Smooth muscle cell (in vitro differentiated cells): ENCODE measurements around the gene ASRGL1. TPM values are rescaled to one million over a fixed set of nuclear protein-coding genes. Genes with fewer than 3 reads are reported as not detected.

ENCODE experiments used
- DNase-seq: peaks from one replicate; lab custom pipeline; 2025; ENCODE audit not compliant: unreplicated experiment; lab: John Stamatoyannopoulos, UW
- H2AFZ ChIP-seq: fragments of 200-600 bp; sonication (generic); 2 replicates; pipeline ENCODE4 v1.6.0; 2016; ENCODE audit warnings: antibody characterized with exemption, low read depth, mild to moderate bottlenecking
- H3F3A ChIP-seq: fragments of 200-600 bp; sonication (generic); 2 replicates; pipeline ENCODE4 v1.6.0; 2017; ENCODE audit warnings: antibody characterized with exemption, low read depth
- H3K27ac ChIP-seq: fragments of 200-600 bp; sonication (generic); 2 replicates; pipeline ENCODE4 v1.5.1; 2016; ENCODE audit warnings: low read depth, mild to moderate bottlenecking
- H3K27me3 ChIP-seq: fragments of 200-600 bp; sonication (generic); 2 replicates; pipeline ENCODE4 v1.6.1; 2016; ENCODE audit warnings: low read depth, mild to moderate bottlenecking
- H3K36me3 ChIP-seq: fragments of 200-600 bp; sonication (generic); 2 replicates; pipeline ENCODE4 v1.5.1; 2016; ENCODE audit warnings: low read depth
- H3K4me1 ChIP-seq: fragments of 200-600 bp; sonication (generic); 2 replicates; pipeline ENCODE4 v1.5.1; 2016; ENCODE audit warnings: low read depth
- H3K4me2 ChIP-seq: fragments of 200-600 bp; sonication (generic); 2 replicates; pipeline ENCODE4 v1.6.0; 2016; ENCODE audit warnings: mild to moderate bottlenecking
- H3K4me3 ChIP-seq: fragments of 200-600 bp; sonication (generic); 2 replicates; pipeline ENCODE4 v1.5.1; 2016; ENCODE audit warnings: mild to moderate bottlenecking
- H3K79me2 ChIP-seq: fragments of 200-600 bp; sonication (generic); 2 replicates; pipeline ENCODE4 v1.6.0; 2016; ENCODE audit warnings: low read depth, mild to moderate bottlenecking
- H3K9ac ChIP-seq: fragments of 200-600 bp; sonication (generic); 2 replicates; pipeline ENCODE4 v1.6.0; 2016; ENCODE audit warnings: low read depth
- H3K9me3 ChIP-seq: fragments of 200-600 bp; sonication (generic); replicated peaks from 2 replicates; pipeline ENCODE4 v1.5.1; 2016; ENCODE audit warnings: low read depth
- H4K20me1 ChIP-seq: fragments of 200-600 bp; sonication (generic); 2 replicates; pipeline ENCODE4 v1.6.0; 2016; ENCODE audit warnings: low read depth
- CTCF ChIP-seq: fragments of 200-600 bp; sonication (generic); IDR thresholded peaks from 2 replicates; pipeline ENCODE4 v1.5.1; 2017; ENCODE audit warnings: borderline replicate concordance, mild to moderate bottlenecking, antibody characterized with exemption; ENCODE audit not compliant: insufficient read depth, poor library complexity, severe bottlenecking
- WGBS: methylation state at CpG from one replicate; pipeline ENCODE4 v1.1.7; 2016; ENCODE audit warnings: low lambda C conversion rate; 5-methylcytosine and 5-hydroxymethylcytosine counted together
- polyA plus RNA-seq: library from polyadenylated mRNA; unstranded; fragments of >200 nt; fragmentation: Nextera tagmentation; extraction: Ambion mirVana; gene quantifications from 2 replicates; pipeline ENCODE4 v1.2.1, GENCODE V29; 2016
- total RNA-seq: library from RNA; depleted of rRNA; stranded (reverse); fragments of >200 nt; gene quantifications from 2 replicates; pipeline ENCODE4 v1.2.3, GENCODE V29; 2014

The ASRGL1 gene
- total and polyA plus RNA-seq, 2 experiments from 2014 or later = 0.97 to 1.4 TPM

GRCh38 chr11:62421996-62422395, 84.7 kb downstream of the ASRGL1 start:
- H4K20me1 ChIP-seq = no peaks in the 10 kb centered on the region
- H3K4me3 ChIP-seq = no peak overlapping the region
- WGBS = 60% methylated on average over 7 of the region's 7 CpGs
- H3F3A ChIP-seq = peaks cover 2% of the 10 kb centered on the region
- H3K79me2 ChIP-seq = no peaks in the 10 kb centered on the region
- H3K36me3 ChIP-seq = no peaks in the 10 kb centered on the region
- no peaks in the 10 kb centered on the region for H3K9me3 ChIP-seq
- TF ChIP-seq CTCF = no peak
- H3K27me3 ChIP-seq = no peaks in the 10 kb centered on the region
- DNase-seq = no peak
- peaks cover 6% of the 10 kb centered on the region for H3K4me1 ChIP-seq
- H3K4me2 ChIP-seq = no peak overlapping the region
- H2AFZ ChIP-seq = no peak overlapping the region
- H3K27ac ChIP-seq = no peak overlapping the region
- H3K9ac ChIP-seq = no peak overlapping the region

GRCh38 chr11:62423012-62423411, 85.8 kb downstream of the ASRGL1 start:
- Histone ChIP-seq H3K27me3 (no peaks in the 10 kb centered on the region), H3F3A (peaks cover 2% of the 10 kb centered on the region), H3K4me1 (peaks cover 6% of the 10 kb centered on the region), H3K79me2 (no peaks in the 10 kb centered on the region), H3K36me3 (no peaks in the 10 kb centered on the region), H2AFZ (no peak overlapping the region), H3K27ac (no peak overlapping the region), H3K9me3 (no peaks in the 10 kb centered on the region), H3K4me2 (no peak overlapping the region), H3K4me3 (no peak overlapping the region), H4K20me1 (no peaks in the 10 kb centered on the region), H3K9ac (no peak overlapping the region)
- DNase-seq = no peak
- WGBS = 72% methylated on average over 4 of the region's 4 CpGs
- no peak for TF ChIP-seq CTCF

GRCh38 chr11:62427630-62428233, 90.5 kb downstream of the ASRGL1 start:
- Histone ChIP-seq H3K9me3 (no peaks in the 10 kb centered on the region), H3F3A (peaks cover 16% of the 10 kb centered on the region), H2AFZ (no peak overlapping the region), H4K20me1 (no peaks in the 10 kb centered on the region), H3K9ac (peak overlapping the region; percentile 4), H3K27ac (peak overlapping the region; percentile 82), H3K27me3 (no peaks in the 10 kb centered on the region), H3K4me2 (peak overlapping the region; percentile 56), H3K36me3 (no peaks in the 10 kb centered on the region), H3K4me3 (no peak overlapping the region), H3K79me2 (no peaks in the 10 kb centered on the region), H3K4me1 (peaks cover 6% of the 10 kb centered on the region)
- 4% methylated on average over 6 of the region's 6 CpGs for WGBS
- TF ChIP-seq CTCF = no peak
- no peak for DNase-seq

DNA sequence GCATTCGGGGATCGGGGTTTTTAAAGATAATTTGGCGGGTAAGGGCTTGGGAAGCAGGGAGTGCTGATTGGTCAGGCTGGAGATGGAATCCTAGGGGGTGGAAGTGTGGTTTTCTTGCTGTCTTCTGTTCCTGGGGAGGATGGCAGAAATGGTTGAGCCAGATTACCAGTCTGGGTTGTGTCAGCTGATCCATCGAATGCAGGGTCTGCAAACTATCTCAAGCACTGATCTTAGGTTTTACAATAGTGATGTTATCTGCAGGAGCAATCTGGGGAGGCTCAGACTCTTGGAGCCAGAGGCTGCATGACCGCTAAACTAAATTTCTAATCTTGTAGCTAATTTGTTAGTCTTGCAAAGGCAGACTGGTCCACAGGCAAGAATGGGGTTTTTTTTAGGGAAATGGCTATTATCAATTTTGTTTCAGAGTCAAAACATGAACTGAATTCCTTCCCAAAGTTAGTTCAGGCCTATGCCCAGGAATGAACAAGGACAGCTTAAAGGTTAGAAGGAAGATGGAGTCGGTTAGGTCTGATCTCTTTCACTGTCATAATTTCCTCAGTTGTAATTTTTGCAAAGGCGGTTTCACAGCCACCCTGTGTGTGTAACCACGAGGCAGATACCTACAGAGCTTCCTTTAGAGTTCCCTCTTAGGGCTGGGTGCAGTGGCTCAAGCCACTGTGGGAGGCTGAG, 91.8 kb downstream of the ASRGL1 start:
- Histone ChIP-seq H3K9ac (no peak overlapping the region), H3K27ac (peak overlapping the region; percentile 82), H3K4me3 (no peak overlapping the region), H3K27me3 (no peaks in the 10 kb centered on the region), H3K4me1 (peaks cover 6% of the 10 kb centered on the region), H3K79me2 (no peaks in the 10 kb centered on the region), H3K9me3 (no peaks in the 10 kb centered on the region), H3F3A (peaks cover 14% of the 10 kb centered on the region), H4K20me1 (no peaks in the 10 kb centered on the region), H3K4me2 (peak overlapping the region; percentile 56), H2AFZ (no peak overlapping the region), H3K36me3 (no peaks in the 10 kb centered on the region)
- no peak for TF ChIP-seq CTCF
- no peak for DNase-seq
- WGBS = 16% methylated on average over 8 of the region's 8 CpGs
